NOMO-1 (cell line): Measurements from ENCODE around the gene ARID1B.

Source experiments
- DNase-seq, 2 experiments: peaks; one replicate each; lab custom pipeline; 2025; ENCODE audit not compliant: unreplicated experiment in 2 of 2; lab: John Stamatoyannopoulos, UW

The ARID1B gene

DNA sequence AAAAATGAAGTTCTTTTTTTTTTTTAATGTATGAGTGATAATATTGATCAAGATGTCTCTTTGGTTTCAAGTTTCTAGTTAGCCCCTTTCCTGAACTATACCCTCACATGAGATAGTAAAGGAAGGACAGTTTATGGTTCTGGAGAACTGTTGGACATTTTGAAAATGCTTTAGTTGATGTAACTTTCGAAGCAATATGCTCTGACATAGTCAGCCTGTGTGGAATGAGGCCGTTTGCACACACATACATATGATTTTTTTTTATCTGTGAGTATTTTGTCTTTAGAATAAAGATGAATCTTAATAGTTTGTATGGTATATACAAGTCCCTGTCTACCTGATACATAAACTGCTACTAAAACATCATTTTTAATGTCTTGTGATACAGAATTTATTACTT is 177.0 kb downstream of the ARID1B start:
- DNase-seq, result no peak

DNA sequence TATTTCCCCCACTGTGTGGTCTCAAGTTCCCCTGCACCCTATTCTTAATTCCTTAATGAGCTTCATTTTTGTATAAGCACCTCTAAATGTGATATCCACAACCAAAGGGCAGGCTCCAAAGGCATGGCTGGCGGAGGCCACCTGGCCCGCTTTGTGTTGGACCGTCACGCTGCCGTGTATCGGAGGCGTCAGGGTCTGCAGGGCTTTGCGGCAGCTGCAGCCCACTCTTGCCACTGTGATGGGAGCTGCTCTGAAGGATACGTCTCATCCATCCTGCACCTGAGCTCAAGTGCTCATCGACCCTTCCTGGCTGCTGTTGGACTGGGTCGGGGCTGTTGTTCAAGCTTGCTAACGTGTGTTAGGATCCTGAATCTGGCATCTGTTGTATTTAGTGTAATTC is 177.6 kb downstream of the ARID1B start:
- DNase-seq, result no peak

GRCh38 chr6:156955494-156956183 is 178.5 kb downstream of the ARID1B start:
- no peak for DNase-seq

- no peak for DNase-seq
Observed at GRCh38 chr6:156956286-156956685, 179.1 kb downstream of the ARID1B start.

DNA sequence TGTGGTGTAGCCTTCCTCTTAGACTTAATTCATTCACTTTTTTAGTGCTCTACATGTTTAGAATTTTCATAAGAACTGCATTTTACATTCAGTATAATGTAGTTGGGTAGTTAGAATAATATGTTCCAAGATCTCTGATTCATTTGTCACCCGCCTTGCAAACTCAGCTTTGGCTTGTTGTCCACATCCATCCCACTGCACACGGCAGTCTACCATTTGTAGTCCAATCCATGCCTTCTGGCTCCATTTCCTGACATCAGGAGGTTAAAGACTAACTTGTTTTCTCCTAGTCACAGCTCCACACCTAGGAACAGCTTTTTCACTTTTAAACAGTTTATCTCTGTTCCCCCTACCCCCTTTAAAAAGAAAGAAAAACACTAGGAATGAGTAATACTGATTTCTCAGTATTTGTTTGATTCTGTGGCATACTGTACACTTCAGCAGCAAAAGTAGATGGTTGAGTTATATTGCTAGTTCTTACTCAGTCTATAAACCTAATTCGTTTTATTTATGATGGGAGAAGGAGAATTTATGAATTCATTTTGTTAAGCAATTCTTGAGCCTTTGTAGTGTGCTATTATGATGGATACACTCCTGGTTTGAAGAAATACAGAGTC is 180.9 kb downstream of the ARID1B start:
- DNase-seq, result no peak

- DNase-seq, result no peak
Observed at GRCh38 chr6:156960525-156960924, 183.3 kb downstream of the ARID1B start.

DNA sequence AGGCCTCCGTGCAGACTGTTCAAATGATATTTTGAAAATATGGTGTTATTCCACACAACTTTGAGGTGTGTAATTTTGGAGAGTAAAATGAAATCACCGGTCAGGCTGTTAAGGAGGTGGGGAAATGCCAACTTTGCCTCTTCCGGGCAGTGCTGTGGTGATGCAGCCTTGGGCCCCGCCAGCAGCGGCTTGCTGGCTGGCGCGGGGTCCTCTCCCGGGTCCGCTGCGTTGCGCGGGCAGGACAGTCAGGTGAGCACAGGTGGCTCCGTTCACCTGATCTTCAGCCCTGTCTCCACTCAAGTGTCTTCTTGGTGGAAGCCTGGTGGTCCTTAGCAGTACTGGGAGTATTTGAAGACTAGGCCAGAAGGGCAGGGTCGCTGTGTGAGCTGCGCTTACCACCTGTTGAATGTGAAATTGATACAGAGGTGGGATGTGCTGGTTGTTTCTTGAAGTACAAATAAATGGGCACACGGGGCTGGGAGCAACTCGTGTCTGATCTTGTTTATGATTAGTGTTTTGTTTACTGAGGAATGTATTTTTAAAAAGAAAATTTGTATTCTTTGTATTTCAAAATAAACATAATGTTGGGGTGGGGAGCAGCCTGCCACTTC is 184.2 kb downstream of the ARID1B start:
- no peak for DNase-seq

DNA sequence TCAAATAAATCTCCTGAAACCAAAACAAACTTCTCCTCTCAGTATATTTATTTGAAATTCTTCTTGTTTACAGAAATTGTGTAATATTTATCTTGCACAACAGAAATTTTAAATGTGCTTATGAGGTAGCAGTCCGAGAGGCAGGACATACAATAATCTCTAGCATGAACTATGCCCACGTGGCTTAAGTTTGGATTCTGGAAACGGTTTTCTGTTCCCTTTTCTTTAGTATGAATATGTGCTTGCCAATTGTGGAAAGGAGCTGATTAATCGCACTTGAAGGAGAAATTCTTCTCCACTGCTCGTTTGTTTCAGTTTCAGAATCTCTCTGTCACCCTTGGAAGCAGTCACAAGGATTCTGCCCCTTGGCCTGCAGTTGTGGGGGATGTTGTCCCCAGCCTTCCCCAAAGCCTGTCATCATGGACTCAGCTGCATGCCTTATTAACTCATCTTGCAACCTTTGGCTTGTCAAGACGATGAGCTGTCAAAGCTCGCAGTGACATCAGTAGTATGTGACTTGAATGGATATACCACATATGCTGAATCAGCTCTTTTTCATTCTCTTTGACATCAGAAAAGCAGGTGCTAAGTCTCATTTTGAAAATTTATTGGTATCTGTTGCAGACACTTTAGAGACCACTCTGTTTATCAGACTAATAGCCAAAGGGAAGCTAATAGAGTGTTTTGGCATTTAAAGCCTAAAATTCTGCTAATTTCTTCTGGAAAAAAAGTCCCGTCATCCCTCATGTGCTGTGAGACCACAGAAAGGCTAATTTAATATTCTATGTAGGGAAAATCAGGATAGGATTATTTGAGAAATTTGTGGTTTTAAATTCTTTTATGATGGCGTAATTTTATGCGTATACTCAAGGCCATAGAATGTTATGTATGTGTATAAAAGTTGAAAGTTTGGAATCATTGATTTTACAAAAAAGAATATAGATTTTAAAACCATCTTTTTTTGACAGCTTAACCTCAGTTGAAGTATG is 186.8 kb downstream of the ARID1B start:
- peak in 1 of 2 experiments; percentile 68 for DNase-seq

DNA sequence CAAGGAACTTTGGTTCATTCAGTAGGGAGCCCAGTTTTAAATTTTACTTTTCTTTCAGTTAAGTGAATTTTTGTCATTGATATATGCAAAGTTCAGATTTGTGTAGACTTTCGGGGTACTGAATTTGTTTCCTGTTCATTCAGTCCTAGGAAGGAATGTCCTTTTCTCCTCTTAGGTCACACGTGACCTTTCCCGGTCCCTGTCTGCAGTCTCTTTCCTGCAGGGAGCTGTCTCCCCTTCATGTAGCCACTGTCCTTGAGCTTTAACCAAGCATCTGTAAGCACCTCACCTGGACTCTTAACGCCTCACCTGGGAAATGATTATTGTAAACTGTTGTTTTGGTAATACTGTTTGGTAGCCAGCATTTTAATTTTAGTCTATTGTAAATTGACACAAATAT is 190.7 kb downstream of the ARID1B start:
- no peak for DNase-seq

- no peak for DNase-seq
Observed at GRCh38 chr6:156969233-156969632, 192.1 kb downstream of the ARID1B start.

GRCh38 chr6:156970595-156971112 is 193.5 kb downstream of the ARID1B start:
- DNase-seq, result no peak

DNA sequence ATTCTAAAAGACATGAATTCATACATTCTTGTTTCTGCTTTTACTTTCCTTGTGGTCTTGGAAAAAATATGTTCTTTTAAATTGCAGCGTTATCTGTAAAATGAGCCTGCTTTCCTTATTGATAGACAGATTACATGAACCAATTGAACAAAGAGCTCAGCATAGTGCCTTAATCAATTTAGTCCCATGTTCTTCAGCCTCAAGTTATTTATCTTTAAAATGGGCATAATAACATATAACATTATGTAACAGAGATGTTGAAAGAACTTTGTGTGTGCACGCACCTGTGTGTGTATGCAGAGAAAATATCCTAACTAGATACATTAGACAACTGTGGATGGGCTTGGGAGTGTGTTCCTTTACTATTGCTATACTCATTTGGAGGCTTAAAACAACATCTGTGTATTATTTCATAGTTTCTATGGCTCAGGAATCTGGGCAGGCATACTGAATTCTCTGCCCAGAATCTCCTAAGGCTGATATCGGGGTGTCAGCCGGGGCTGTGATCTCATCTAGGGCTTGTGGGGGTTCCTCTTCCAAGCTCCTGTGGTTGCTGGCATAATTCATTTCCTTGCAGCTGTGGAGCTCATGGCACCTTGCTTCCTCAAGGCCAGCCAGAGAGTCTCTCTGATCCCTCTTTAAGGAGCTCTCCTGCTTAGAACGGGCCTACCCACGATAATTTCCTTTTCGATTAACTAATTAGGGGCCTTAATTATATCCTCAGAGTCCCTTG is 194.1 kb downstream of the ARID1B start:
- DNase-seq, result no peak

GRCh38 chr6:156972145-156972544 is 195.0 kb downstream of the ARID1B start:
- no peak for DNase-seq

- DNase-seq, result no peak
Observed at GRCh38 chr6:156974830-156975261, 197.7 kb downstream of the ARID1B start.

DNA sequence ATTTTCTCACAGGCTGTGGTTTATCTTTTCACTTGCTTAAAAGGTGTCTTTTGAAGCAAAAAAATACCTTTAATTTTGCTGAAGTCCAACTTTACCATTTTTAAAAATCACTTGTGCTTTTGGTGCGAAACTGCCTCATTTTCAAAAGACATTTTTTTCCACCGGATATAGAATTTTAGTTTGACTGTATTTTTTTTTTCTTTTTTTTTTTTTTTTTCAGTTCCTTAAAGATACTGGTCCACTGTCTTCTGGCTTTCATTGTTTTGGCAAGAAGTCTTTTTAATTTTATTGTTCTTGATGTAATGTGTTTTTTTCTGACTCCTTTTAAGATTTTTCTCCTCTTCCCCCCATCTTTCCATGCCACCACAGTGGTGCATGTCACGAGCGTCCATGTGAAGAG is 198.2 kb downstream of the ARID1B start:
- no peak for DNase-seq

GRCh38 chr6:156976216-156977127 is 199.3 kb downstream of the ARID1B start:
- no peak for DNase-seq

- no peak for DNase-seq
Observed at GRCh38 chr6:156977527-156978291, 200.5 kb downstream of the ARID1B start.

DNA sequence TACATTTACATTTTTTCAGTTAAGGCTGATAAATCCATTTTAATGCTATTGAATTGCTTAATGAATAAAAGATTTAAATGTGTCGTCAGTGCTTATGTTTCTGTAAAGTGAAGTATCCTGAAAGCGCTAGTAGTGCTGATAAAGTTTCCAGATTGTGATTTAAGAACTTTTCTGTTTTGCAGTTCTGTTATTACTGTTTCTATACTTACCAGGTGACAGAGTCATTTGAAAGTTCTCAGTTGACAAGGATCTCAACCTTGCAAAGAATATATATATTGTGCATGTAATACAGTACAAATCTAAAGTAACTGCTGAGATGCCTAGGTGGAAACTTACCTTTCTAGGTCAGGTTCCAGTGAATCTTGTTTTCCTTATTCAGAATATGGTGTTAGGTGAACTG is 201.8 kb downstream of the ARID1B start:
- DNase-seq, result no peak
